Hematopoietic multipotent progenitor cell treated with erythropoietin and hydrocortisone succinate and interleukin-3 and kit ligand, for 17 days (in vitro differentiated cells): ENCODE measurements around the gene IFNA6.
"Not testable (repeated sequence)": the region's sequence is repeated elsewhere in the genome, so short reads cannot be mapped to it uniquely, and the experiment has no call there.

Experiments used
- DNase-seq: peaks from one replicate; pipeline ENCODE4 v3.0.0-alpha.2; 2015; ENCODE audit warnings: low spot score

The IFNA6 gene

GRCh38 chr9:21350787-21351186, at the start of gene IFNA6:
Gene IFNA6, minus strand, starts transcription at chr9:21350887. Its CDS starts 0 bp downstream, at chr9:21350887.
- DNase-seq, result no peak

DNA sequence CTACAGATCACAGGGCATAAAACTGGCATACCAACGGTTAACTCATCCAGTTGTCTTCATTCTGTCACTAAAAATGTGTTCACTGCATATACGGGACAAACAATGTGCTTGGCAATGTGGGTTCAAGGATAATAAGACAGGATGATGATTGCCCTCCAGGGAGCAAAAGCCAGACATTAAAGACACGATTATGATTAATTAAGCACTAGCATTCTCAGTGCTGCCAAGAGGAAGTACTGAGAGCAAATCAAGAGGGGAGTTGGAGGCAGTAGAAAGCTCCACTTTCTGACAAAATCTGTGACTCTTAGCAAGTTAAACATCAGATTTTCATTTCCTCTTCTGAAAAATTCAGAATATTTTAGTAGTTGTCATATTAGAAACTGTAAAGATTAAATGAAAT, 49.3 kb upstream of the IFNA6 start:
- no peak for DNase-seq

DNA sequence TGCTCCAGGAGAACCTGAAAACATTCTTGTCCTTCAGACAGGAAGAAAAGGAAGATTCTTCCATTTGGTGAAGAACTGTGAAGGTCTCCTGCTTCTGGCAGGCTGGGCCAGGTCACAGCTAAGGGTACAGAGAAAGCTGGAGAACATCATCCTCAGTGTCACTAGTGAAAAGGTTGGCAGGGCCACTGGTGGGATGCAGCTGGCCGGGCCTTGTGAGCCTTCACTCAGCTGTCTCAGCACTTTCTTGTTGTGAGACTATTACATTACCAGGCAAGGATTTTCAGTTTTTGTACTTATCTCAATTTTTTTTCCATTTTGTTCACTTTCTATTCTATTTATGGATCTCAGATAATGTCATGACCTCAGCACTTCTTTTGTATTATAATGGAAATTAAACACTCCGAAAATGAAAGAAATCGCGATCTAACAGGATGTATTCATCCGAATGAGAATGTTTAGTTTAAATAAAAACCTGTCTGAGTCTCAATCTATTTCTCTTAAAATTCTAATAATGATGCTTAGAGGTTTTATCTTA, 48.3 kb upstream of the IFNA6 start:
- DNase-seq, result no peak

DNA sequence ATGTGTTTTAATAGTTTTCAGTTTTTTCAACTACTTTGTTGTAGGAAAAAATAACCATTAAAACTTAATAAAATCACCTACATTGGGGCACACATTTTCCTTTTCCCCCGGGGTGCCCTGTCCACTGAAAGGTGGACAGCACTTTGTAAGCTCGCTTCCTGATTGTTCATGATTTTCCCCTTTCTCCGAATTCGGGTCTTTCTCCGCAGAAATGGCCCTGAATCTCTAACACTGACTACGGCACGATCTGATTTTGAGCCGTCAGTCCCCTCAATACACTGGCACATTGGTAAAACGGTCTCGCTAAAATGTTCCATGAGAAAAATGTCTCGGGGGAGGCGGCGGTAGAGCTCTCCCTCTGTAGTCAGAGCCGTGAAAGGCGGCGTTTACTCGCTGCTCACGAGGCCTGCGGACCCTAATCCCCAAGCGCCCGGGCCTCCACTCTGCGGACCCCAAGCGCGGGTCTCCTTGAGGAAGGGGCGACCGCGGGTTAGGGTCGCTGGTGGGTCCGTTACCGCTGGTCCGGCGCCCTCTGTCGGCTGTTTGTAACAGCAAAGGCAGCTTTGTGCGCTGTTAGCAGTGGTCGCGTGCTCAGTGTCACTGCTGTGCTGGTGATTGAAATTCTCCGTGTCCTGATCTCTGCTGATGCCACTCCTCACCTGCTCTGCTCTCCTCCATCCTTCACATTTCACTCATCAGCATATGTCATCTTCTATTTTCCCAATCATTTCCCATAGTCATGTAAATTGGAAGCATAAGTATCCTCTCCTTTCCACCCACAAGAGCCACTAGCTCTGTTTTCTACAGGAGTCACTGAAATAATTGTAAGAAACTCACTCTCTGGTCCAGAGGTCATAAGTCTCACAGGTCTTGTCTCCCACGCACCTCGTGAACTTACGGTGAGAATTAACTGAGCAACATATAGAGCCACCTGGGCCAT, 45.4 kb upstream of the IFNA6 start:
- DNase-seq, result peak; percentile 19

DNA sequence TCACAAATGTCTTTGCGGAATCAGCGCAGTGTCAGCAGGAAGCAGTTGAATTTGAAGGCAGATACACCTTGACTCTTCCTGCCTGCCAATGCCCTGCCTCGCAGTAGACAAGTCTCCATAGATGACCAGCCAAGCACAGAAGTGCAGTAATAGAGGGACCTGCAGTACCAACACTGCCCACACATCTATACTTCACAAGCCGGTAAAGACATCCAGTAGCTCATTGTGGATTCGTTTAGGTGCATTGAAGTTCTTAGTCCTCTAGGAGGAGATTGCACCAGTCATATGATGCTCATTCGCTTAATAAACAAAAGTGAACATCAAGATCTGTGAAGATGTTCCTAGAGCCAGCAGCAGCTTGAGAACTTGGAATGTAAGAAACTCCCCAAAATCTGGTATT, 41.6 kb upstream of the IFNA6 start:
- no peak for DNase-seq

DNA sequence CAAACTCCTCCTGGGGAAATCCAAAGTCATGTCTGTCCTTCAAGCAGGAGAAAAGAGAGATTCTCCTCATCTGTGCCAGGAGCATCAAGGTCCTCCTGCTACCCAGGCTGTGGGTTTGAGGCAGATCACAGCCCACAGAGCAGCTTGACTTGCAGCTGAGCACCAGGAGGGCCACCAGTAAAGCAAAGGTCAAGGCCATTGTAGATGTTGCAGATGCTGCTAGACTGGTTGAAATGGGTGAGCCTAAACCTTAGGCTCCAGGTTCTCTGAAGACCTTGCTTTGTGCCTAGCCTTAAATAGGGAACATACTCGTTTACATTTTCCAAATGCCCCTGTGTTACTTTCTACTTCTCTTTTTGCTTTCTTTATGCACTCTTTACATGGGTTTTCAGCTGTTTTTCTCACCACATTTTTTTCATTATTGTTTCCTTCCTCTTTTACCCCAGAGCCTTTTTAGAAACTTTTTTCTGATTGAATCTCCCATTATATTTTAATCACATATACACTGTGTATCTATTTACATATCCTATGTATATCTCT, 34.5 kb upstream of the IFNA6 start, which contains the start of gene IFNA2:
IFNA2 (minus strand) TSS at position 268 of the 540 bp plus-strand sequence; CDS start at position 199, 69 bp downstream.
- DNase-seq, result no peak

DNA sequence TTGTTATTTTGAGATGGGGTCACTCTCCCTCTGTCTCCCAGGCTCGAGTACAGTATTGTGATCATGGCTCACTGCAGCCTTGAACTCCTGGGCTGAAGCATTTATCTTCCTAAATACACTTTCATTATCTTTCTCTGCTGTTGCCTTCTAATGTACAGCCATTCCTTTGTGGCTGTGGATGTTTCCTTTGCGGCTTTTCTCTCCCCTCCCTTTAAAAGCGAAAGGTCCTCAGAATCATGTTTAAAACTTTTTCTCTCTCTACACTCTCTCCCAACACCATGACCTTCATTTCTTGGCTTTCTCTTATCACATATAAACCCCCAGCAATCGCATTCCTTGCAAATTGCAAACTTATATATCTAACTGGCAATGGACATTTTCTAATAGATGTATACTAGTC, 32.9 kb upstream of the IFNA6 start:
- DNase-seq, result no peak

- no peak for DNase-seq
These were observed 31.0 kb upstream of the IFNA6 start for GRCh38 chr9:21381448-21382339.

GRCh38 chr9:21371467-21371866, 20.8 kb upstream of the IFNA6 start:
- DNase-seq, result not testable (repeated sequence)

DNA sequence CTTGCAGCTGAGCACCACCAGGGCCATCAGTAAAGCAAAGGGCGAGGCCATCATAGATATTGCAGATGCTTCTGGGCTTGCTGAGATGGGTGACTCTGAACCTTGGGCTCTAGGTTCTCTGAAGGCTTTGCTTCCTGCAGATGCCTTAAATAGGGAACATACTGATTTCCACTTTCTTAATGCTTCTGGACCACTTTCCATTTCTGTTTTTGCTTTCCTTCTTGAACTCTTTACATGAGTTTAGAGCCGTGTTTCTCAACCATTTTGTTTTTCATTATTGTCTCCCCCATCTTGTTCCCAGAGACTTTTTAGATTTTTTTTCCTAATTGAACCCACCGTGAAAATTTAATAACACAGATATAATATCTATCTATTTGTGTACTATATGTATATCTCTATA, 17.3 kb upstream of the IFNA6 start, which contains the start of gene IFNA13:
IFNA13 (minus strand) TSS at position 101 of the 400 bp plus-strand sequence; CDS start at position 54, 47 bp downstream.
- DNase-seq, result no peak

- DNase-seq, result not testable (repeated sequence)
These were observed 16.5 kb upstream of the IFNA6 start for GRCh38 chr9:21367169-21367568.

- no peak for DNase-seq
These were observed 11.6 kb upstream of the IFNA6 start for GRCh38 chr9:21362287-21362686.

DNA sequence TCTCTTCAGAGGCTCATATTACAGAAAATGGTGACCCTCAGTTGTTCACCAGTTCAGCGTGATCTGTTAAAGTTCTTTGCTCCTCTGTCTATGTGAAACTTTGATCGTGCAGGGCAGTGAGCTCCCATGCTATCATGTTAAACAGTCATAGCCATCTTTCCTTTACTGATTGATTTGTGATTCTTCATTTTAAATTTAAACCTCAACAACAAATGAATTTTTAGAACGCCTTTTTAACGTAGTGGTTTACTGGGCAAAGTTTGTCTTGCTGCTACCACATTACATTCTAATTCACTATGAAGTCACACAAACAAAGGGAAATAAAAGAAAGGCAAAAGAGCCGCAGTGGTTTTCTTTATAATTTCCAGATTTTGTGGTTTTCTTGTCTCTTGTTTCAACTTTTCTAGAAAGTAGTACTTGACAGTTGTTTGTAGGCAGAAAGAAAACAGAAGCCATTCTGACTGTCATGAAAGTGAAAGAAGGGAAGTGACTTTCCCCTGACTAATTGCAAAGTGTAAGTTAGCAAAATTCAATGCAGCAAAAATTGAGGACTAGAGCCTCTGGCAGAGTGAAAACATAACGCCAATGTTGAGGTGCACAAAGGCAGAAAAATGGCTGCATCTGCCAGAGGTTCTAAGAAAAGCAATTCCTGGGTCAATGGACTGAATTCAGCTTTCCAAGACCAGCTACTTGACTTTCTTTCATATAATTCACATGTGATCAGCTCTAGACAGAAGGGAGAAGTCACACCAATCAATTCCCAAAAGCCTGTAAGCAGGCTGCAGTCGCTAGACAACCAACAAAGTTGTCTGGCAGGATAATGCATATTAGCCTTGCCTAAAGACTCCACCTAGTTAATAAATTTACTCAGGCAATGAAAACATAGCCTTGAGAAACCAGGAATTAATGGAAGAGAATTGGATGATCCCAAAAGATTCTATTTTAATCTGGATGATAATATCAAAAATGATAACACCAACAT, 7.1 kb upstream of the IFNA6 start:
- DNase-seq, result no peak

- DNase-seq, result no peak
These were observed 2.2 kb downstream of the IFNA6 start for GRCh38 chr9:21348430-21348970.

DNA sequence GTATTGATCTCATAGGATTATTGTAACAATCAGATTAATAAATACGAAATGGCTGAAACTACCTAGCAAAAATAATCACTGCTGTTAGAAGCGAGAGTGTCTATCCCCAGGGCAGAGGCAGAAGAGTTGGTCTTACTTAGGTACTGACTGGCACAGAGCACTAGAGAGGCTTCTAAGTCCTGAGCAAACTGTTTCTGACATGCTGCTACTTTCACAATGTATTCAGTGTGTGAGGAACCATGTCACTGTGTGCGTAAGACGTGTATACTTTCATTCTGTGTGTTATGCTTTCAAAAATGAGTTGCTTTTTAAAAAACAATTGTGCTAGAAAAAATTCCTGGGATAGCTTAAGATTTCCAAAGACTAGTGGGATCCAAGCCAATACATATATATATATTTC, 10.0 kb downstream of the IFNA6 start:
- no peak for DNase-seq

DNA sequence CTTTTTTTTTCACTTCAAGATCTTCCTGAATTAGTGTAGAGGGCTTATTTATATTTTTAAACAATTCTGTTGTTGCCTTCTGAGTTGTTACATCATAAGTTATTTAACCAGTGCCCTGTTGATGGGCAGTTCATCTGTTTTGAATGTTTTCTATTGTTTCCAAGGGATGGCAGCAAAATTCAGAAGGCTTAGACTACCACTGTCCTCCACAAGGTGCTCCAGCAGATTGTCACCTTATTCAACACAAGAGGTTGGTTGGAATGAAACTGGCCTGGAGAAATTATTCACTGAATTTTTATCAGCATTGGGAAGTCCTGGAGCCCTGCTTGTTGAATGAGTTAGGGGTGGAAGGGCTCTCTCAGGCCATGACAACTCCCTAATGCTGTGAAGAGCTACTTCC, 14.2 kb downstream of the IFNA6 start:
- no peak for DNase-seq

DNA sequence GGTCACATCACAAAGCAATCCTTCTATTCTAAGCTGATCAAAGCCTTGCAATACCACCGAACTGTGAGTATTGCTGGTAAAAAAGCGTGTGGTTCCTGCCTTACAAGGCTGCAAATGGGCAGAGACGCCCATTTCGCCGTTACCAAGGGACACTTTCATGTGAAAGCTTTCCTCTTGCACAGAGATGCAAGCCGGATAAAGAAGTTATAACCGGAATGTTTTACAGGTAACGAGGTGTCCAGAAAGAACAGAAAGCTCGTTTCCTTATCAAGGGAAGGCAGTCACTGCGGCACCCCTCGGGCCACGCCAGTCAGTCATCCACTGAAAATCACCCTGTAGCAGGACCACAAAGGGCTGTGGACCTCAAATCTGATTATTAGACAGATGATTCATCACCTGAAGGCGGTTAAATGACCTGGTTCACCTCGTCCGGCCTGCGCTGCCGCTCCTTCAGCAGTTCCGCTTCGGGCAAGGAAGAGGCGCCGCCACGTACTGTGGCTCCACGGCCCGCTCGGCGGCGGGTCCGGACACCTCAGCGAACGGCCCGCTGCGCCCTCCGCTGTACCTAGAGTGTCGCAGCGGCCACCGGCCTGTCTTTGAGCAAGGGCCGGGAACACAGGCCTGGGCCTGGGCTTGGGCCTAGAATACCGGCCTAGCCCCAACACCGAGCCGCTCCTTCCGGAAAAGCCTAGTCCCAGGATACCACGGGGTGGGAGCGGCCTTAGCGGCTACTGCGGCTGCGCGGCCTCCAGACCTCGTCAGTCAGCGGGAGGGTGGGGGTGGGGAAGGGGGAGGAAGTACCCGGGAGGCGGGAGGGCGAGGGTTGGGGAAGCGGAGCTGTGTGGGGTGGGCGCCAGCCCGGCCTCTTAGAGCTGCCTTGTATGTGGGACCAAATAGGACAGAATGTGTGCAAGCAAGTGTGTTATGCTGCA, 15.7 kb downstream of the IFNA6 start, which contains the start of gene KLHL9:
KLHL9 (minus strand) TSS at position 704 of the 932 bp plus-strand sequence; CDS start at position 159, 545 bp downstream.
- peak; percentile 77 for DNase-seq

DNA sequence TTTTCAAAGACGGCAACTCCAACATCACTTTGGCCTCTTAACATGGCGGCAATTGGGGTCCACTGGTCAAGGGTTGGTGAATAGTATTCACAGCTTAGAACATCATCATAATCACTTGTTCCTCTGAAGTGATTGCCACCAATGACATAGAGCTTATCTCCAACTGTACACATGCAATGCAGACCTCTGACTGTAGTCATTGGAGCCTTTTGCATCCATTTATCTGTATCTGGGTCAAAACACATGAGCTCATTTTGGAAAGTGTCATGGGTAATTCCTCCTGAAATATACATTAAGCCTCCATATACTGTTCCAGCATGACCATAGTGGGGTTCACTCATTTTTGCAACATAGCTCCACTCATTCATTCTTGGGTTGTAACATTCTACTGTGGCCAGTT, 17.5 kb downstream of the IFNA6 start:
- DNase-seq, result no peak
